ENCODE measurements around the gene PRPF6. TPM values are rescaled to one million over a fixed set of nuclear protein-coding genes. Genes with fewer than 3 reads are reported as not detected.
"Not testable (repeated sequence)": the region's sequence is repeated elsewhere in the genome, so short reads cannot be mapped to it uniquely, and the experiment has no call there.

Gene PRPF6
- total RNA-seq, 1 donor from 2014 or later = 52.6 TPM

- Histone ChIP-seq H3K4me3 (ENCODE audit: insufficient read depth, low read depth, low read length) (no peak overlapping the region), H2AFZ (ENCODE audit: low read depth, low read length) (no peak overlapping the region)
- no peak for FAIRE-seq
Measured at GRCh38 chr20:63970714-63971431, 10.1 kb upstream of the PRPF6 start.

GRCh38 chr20:63971960-63972311 lies 9.0 kb upstream of the PRPF6 start:
- H3K27ac ChIP-seq (ENCODE audit: low read depth, low read length); H3K27me3 ChIP-seq (ENCODE audit: insufficient read depth, low read length); H3K4me3 ChIP-seq (ENCODE audit: insufficient read depth, low read depth, low read length); H3K4me2 ChIP-seq (ENCODE audit: low read length); H4K20me1 ChIP-seq (ENCODE audit: insufficient read depth, low read length); H3K36me3 ChIP-seq (ENCODE audit: insufficient read depth, low read length); H2AFZ ChIP-seq (ENCODE audit: low read depth, low read length); H3K27me3 Mint-ChIP-seq (ENCODE audit: low read depth, unreplicated experiment); H3K4me1 Mint-ChIP-seq (ENCODE audit: low read depth, unreplicated experiment); FAIRE-seq; DNase-seq (ENCODE audit: low read depth); H3K9ac ChIP-seq (ENCODE audit: low read length); H3K27ac Mint-ChIP-seq (ENCODE audit: unreplicated experiment); H3K9me3 Mint-ChIP-seq (ENCODE audit: unreplicated experiment); H3K36me3 Mint-ChIP-seq (ENCODE audit: low read depth, unreplicated experiment): not testable (repeated sequence)
- peaks cover 21% of the 10 kb centered on the region for H3K4me1 ChIP-seq (ENCODE audit: insufficient read depth, low read length)
- H3K9me3 ChIP-seq (ENCODE audit: insufficient read depth, low read depth, low read length) = peaks cover 14% of the 10 kb centered on the region
- peaks cover 23% of the 10 kb centered on the region for H3K79me2 ChIP-seq (ENCODE audit: insufficient read depth, low read length)
- H3K4me3 Mint-ChIP-seq (ENCODE audit: unreplicated experiment) = peak overlapping the region; percentile 57

More at GRCh38 chr20:63970714-63971431, 10.1 kb upstream of the PRPF6 start:
- peaks cover 2% of the 10 kb centered on the region for H3K36me3 Mint-ChIP-seq (ENCODE audit: low read depth, unreplicated experiment)
- H3K27me3 Mint-ChIP-seq (ENCODE audit: low read depth, unreplicated experiment) = no peaks in the 10 kb centered on the region
- no peaks in the 10 kb centered on the region for H3K27me3 ChIP-seq (ENCODE audit: insufficient read depth, low read length)
- H3K4me2 ChIP-seq (ENCODE audit: low read length) = peak overlapping the region; percentile 87
- H3K4me1 ChIP-seq (ENCODE audit: insufficient read depth, low read length) = peaks cover 21% of the 10 kb centered on the region
- no peak overlapping the region for H3K27ac ChIP-seq (ENCODE audit: low read depth, low read length)
- TF ChIP-seq EZH2 (IDR thresholded peaks at IDR 0.05; ENCODE audit: insufficient read depth, low read length) (no peak), CTCF (IDR thresholded peaks at IDR 0.05; ENCODE audit: insufficient read depth, low read depth, low read length) (no peak)
- H3K4me1 Mint-ChIP-seq (ENCODE audit: low read depth, unreplicated experiment) = peaks cover 5% of the 10 kb centered on the region
- DNase-seq (ENCODE audit: low read depth) = no peak
- H3K4me3 Mint-ChIP-seq (ENCODE audit: unreplicated experiment) = peak overlapping the region; percentile 65
- H3K9me3 ChIP-seq (ENCODE audit: insufficient read depth, low read depth, low read length) = peaks cover 24% of the 10 kb centered on the region
- no peaks in the 10 kb centered on the region for H4K20me1 ChIP-seq (ENCODE audit: insufficient read depth, low read length)
- H3K27ac Mint-ChIP-seq (ENCODE audit: unreplicated experiment) = no peak overlapping the region
- no peak overlapping the region for H3K9ac ChIP-seq (ENCODE audit: low read length)
- peaks cover 24% of the 10 kb centered on the region for H3K79me2 ChIP-seq (ENCODE audit: insufficient read depth, low read length)
- H3K36me3 ChIP-seq (ENCODE audit: insufficient read depth, low read length) = peaks cover 2% of the 10 kb centered on the region
- no peaks in the 10 kb centered on the region for H3K9me3 Mint-ChIP-seq (ENCODE audit: unreplicated experiment)

GRCh38 chr20:63972312-63973159 lies 8.4 kb upstream of the PRPF6 start:
- Histone ChIP-seq H4K20me1 (ENCODE audit: insufficient read depth, low read length) (peaks cover 3% of the 10 kb centered on the region), H3K4me2 (ENCODE audit: low read length) (no peak overlapping the region), H3K79me2 (ENCODE audit: insufficient read depth, low read length) (peaks cover 17% of the 10 kb centered on the region), H3K27me3 (ENCODE audit: insufficient read depth, low read length) (no peaks in the 10 kb centered on the region), H3K27ac (ENCODE audit: low read depth, low read length) (no peak overlapping the region), H2AFZ (ENCODE audit: low read depth, low read length) (no peak overlapping the region), H3K9ac (ENCODE audit: low read length) (no peak overlapping the region), H3K4me3 (ENCODE audit: insufficient read depth, low read depth, low read length) (no peak overlapping the region), H3K36me3 (ENCODE audit: insufficient read depth, low read length) (peaks cover 2% of the 10 kb centered on the region), H3K9me3 (ENCODE audit: insufficient read depth, low read depth, low read length) (peaks cover 8% of the 10 kb centered on the region), H3K4me1 (ENCODE audit: insufficient read depth, low read length) (peaks cover 24% of the 10 kb centered on the region)
- no peak for TF ChIP-seq CTCF (IDR thresholded peaks at IDR 0.05; ENCODE audit: insufficient read depth, low read depth, low read length)
- TF ChIP-seq EZH2 (IDR thresholded peaks at IDR 0.05; ENCODE audit: insufficient read depth, low read length) = no peak
- Mint-ChIP-seq H3K9me3 (ENCODE audit: unreplicated experiment) (no peaks in the 10 kb centered on the region), H3K27me3 (ENCODE audit: low read depth, unreplicated experiment) (no peaks in the 10 kb centered on the region), H3K36me3 (ENCODE audit: low read depth, unreplicated experiment) (peaks cover 2% of the 10 kb centered on the region), H3K4me1 (ENCODE audit: low read depth, unreplicated experiment) (peaks cover 10% of the 10 kb centered on the region), H3K27ac (ENCODE audit: unreplicated experiment) (no peak overlapping the region), H3K4me3 (ENCODE audit: unreplicated experiment) (peak overlapping the region; percentile 57)
- FAIRE-seq (no peak), DNase-seq (ENCODE audit: low read depth) (no peak)
